Measurements from ENCODE around the gene ZC3H18. TPM values are rescaled to one million over a fixed set of nuclear protein-coding genes. Genes with fewer than 3 reads are reported as not detected.

ZC3H18 gene
- total and polyA plus RNA-seq, 2 of the 4 experiments (the other 2 are of a cell fraction): 3.4 to 21.3 TPM

- peaks cover 51% of the 10 kb centered on the region for H3K36me3 ChIP-seq (ENCODE audit: control insufficient read depth, insufficient read depth, low read length)
- H3K56ac ChIP-seq (ENCODE audit: extremely low read depth, insufficient read depth, low read length): no peak overlapping the region
- no peak overlapping the region for H4K5ac ChIP-seq (ENCODE audit: low read depth, low read length)
- H2BK20ac ChIP-seq (ENCODE audit: low read depth, low read length): no peak overlapping the region
- H3K4me2 ChIP-seq (ENCODE audit: low read depth, low read length): no peak overlapping the region
- no peak overlapping the region for H4K8ac ChIP-seq (ENCODE audit: low read depth in 2 of 2, low read length in 2 of 2)
- 97% methylated on average over 5 of the region's 13 CpGs; no CpG with 5 or more reads in 1 of the 2 experiments for WGBS, 2 experiments (ENCODE audit: extremely low coverage in 2 of 2, insufficient read length in 1 of 2)
- peaks cover 2% of the 10 kb centered on the region; the same call in 1 of the 2 replicates for H3K4me1 ChIP-seq (ENCODE audit: control insufficient read depth, insufficient read depth, low read length)
- H3K9ac ChIP-seq (ENCODE audit: low read depth, low read length): no peak overlapping the region
- no peak overlapping the region for H2BK5ac ChIP-seq (ENCODE audit: low read depth, low read length, poor library complexity, severe bottlenecking)
- H3K27ac ChIP-seq (ENCODE audit: insufficient read depth, low read length): no peak overlapping the region
- no peak for TF ChIP-seq RFX5 (IDR thresholded peaks at IDR 0.05; ENCODE audit: low read depth, low read length)
- no peak for TF ChIP-seq SMC3 (IDR thresholded peaks at IDR 0.05; ENCODE audit: low read depth, low read length)
- no peak for TF ChIP-seq FOS (IDR thresholded peaks at IDR 0.05; ENCODE audit: low read depth, low read length)
- TF ChIP-seq POLR2A (IDR thresholded peaks at IDR 0.05; ENCODE audit: low read depth, low read length): no peak
- no peak for TF ChIP-seq CHD1 (IDR thresholded peaks at IDR 0.05; ENCODE audit: low read depth, low read length)
- no peak for TF ChIP-seq BHLHE40 (IDR thresholded peaks at IDR 0.05; ENCODE audit: low read depth, low read length)
- no peak for TF ChIP-seq CEBPB (IDR thresholded peaks at IDR 0.05; ENCODE audit: low read depth, low read length)
- no peak for TF ChIP-seq ELK1 (IDR thresholded peaks at IDR 0.05; ENCODE audit: borderline replicate concordance, low read depth, low read length)
- TF ChIP-seq MAFK (IDR thresholded peaks at IDR 0.05; ENCODE audit: low read depth, low read length): no peak
- TF ChIP-seq RCOR1 (IDR thresholded peaks at IDR 0.05; ENCODE audit: insufficient replicate concordance, low read length): no peak
- no peak for TF ChIP-seq RAD21 (IDR thresholded peaks at IDR 0.05; ENCODE audit: low read length)
- TF ChIP-seq MAZ (IDR thresholded peaks at IDR 0.05; ENCODE audit: borderline replicate concordance, low read depth, low read length): no peak
- no peak for TF ChIP-seq MXI1 (IDR thresholded peaks at IDR 0.05; ENCODE audit: borderline replicate concordance, low read depth, low read length)
- no peak for TF ChIP-seq CTCF (conservative IDR thresholded peaks at IDR 0.05; ENCODE audit: low read depth, low read length)
- no peak for TF ChIP-seq NFE2L2 (IDR thresholded peaks at IDR 0.05; ENCODE audit: low read depth, low read length)
- no peak for TF ChIP-seq USF2 (IDR thresholded peaks at IDR 0.05; ENCODE audit: low read depth, low read length)
- no peak overlapping the region for H2AK9ac ChIP-seq (replicated peaks; ENCODE audit: low read depth, low read length, poor library complexity)
- H3K14ac ChIP-seq (replicated peaks; ENCODE audit: low read depth, low read length): no peak overlapping the region
- H3K9me1 ChIP-seq (ENCODE audit: insufficient read depth, low read length): no peaks in the 10 kb centered on the region
- dilution Hi-C loops (cut with HindIII; ENCODE audit: low sequenced_read_pairs, unreplicated experiment) (no loop called here), in situ Hi-C loops (cut with MboI; ENCODE audit: low sequenced_read_pairs) (no loop called here), intact Hi-C loops (cut with micrococcal nuclease) (no loop called here)
- ChIA-PET CTCF (no interaction called here), POLR2A (ENCODE audit: unreplicated experiment) (no interaction called here)
- H2AFZ ChIP-seq (replicated peaks; ENCODE audit: low read length, poor library complexity): no peak overlapping the region
- no peaks in the 10 kb centered on the region for H3K9me3 ChIP-seq (ENCODE audit: control insufficient read depth, insufficient read depth, low read length)
- H3K23ac ChIP-seq (ENCODE audit: low read depth, low read length): no peak overlapping the region
- no peaks in the 10 kb centered on the region for H3K27me3 ChIP-seq (ENCODE audit: control insufficient read depth, insufficient read depth, low read length)
- no peak overlapping the region for H2BK15ac ChIP-seq (ENCODE audit: low read depth, low read length)
- H3K4ac ChIP-seq (ENCODE audit: low read depth, low read length): no peak overlapping the region
- H3K4me3 ChIP-seq (ENCODE audit: insufficient read depth, low read depth, low read length): no peak overlapping the region
- no peak overlapping the region for H2BK120ac ChIP-seq (ENCODE audit: low read depth, low read length)
- peaks cover 74% of the 10 kb centered on the region for H4K20me1 ChIP-seq (ENCODE audit: insufficient read depth, low read length)
- H2AK5ac ChIP-seq (ENCODE audit: low read depth, low read length): no peak overlapping the region
- H3K79me1 ChIP-seq (ENCODE audit: low read depth in 1 of 2, low read length in 2 of 2): peaks cover 15 to 81% of the 10 kb centered on the region in 2 experiments
- H3K18ac ChIP-seq (ENCODE audit: low read depth, low read length): no peak overlapping the region
- H4K91ac ChIP-seq (ENCODE audit: insufficient read depth, low read depth, low read length): no peak overlapping the region
- no peak for ATAC-seq (ENCODE audit: low read depth)
- no TSS peak for BruUV-seq (replicated peaks)
- DNase-seq: no peak
Measured at GRCh38 chr16:88576307-88576706, 6.1 kb downstream of the ZC3H18 start.
